Measurements from ENCODE around the gene TASP1. TPM values are rescaled to one million over a fixed set of nuclear protein-coding genes. Genes with fewer than 3 reads are reported as not detected.

Gene TASP1
- total and polyA plus RNA-seq, 10 of the 15 experiments (the other 5 are each of a cell fraction or from before 2014, with no cell fraction given) = 7.4 to 17.8 (median 10.5) TPM

DNA sequence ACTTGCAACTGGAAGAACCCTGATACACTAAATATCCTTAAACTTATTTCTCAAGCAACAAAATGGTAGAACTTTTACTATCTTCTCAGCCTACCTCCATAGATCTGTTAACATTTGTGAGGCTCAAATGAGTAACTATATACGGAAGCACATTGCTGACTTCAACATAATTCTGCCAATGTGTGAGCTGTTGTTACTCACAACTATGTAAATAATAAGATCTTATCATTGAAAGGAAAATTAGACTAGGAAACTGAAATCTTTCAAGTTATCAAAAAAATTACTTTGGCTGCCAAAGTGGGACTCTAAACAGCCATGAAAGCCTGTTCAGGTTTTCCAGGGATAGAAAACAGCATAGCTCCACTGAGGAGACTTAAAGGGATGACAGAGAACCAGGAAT lies 40.2 kb upstream of the TASP1 start (continued):
- TF ChIP-seq, protein P1, sequence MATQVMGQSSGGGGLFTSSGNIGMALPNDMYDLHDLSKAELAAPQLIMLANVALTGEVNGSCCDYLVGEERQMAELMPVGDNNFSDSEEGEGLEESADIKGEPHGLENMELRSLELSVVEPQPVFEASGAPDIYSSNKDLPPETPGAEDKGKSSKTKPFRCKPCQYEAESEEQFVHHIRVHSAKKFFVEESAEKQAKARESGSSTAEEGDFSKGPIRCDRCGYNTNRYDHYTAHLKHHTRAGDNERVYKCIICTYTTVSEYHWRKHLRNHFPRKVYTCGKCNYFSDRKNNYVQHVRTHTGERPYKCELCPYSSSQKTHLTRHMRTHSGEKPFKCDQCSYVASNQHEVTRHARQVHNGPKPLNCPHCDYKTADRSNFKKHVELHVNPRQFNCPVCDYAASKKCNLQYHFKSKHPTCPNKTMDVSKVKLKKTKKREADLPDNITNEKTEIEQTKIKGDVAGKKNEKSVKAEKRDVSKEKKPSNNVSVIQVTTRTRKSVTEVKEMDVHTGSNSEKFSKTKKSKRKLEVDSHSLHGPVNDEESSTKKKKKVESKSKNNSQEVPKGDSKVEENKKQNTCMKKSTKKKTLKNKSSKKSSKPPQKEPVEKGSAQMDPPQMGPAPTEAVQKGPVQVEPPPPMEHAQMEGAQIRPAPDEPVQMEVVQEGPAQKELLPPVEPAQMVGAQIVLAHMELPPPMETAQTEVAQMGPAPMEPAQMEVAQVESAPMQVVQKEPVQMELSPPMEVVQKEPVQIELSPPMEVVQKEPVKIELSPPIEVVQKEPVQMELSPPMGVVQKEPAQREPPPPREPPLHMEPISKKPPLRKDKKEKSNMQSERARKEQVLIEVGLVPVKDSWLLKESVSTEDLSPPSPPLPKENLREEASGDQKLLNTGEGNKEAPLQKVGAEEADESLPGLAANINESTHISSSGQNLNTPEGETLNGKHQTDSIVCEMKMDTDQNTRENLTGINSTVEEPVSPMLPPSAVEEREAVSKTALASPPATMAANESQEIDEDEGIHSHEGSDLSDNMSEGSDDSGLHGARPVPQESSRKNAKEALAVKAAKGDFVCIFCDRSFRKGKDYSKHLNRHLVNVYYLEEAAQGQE (IDR thresholded peaks at IDR 0.05; ENCODE audit: low read depth, low read length) = no peak
- no peak for TF ChIP-seq NR2F1 (conservative IDR thresholded peaks at IDR 0.05)

DNA sequence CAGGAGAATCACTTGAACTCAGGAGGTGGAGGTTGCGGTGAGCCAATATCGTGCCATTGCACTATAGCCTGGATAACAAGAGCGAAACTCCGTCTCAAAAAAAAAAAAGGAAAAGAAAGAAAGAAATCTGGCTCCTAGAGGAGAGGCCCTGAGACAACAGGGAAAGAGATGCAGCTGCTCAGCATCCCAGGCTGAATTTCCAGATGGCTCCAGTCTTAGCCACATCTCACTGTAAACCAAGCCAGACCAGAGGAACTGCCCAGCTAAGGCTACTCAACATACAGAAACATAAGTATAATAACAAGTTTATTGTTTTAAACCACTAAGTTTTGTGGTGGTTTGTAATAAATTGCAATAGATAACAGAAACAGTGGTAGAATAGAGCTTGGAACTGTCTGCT lies 38.5 kb upstream of the TASP1 start:
- Histone ChIP-seq H3K4me3 (no peak overlapping the region), H3K27me3 (replicated peaks in 1 of 2; ENCODE audit: control insufficient read depth in 2 of 2, insufficient read depth in 2 of 2, low read length in 1 of 2) (no peaks in the 10 kb centered on the region), H3K4me2 (ENCODE audit: control insufficient read depth, insufficient read depth) (no peak overlapping the region), H3K9ac (ENCODE audit: control insufficient read depth, insufficient read depth, low read length) (no peak overlapping the region), H3K36me3 (ENCODE audit: control insufficient read depth in 2 of 2, insufficient read depth in 2 of 2, low read length in 1 of 2) (no peaks in the 10 kb centered on the region), H3K79me2 (ENCODE audit: control insufficient read depth, insufficient read depth, low read length) (no peaks in the 10 kb centered on the region), H3K27ac (ENCODE audit: control insufficient read depth, insufficient read depth) (no peak overlapping the region), H3K4me1 (ENCODE audit: control insufficient read depth, insufficient read depth, low read length) (no peaks in the 10 kb centered on the region), H4K20me1 (ENCODE audit: control insufficient read depth, insufficient read depth) (no peaks in the 10 kb centered on the region), H3K9me3 (replicated peaks; ENCODE audit: control insufficient read depth, insufficient read depth, low read length) (no peaks in the 10 kb centered on the region; the same call in 2 of the 3 replicates), H2AFZ (ENCODE audit: control insufficient read depth, low read depth, low read length) (no peak overlapping the region)
- intact Hi-C loops (cut with micrococcal nuclease; ENCODE audit: unreplicated experiment) = no loop called here
- BruUV-seq (replicated peaks) = no TSS peak
- no peak for ATAC-seq
- POLR2A ChIA-PET = interaction anchor here (0.6 kb wide), 1 partner anchor 48 kb away, joined by 4 read pairs; no protein-coding TSS in a partner anchor
- RAD21 ChIA-PET (ENCODE audit: unreplicated experiment) = no interaction called here
- FAIRE-seq = no peak
- 100% methylated on average over 2 of the region's 4 CpGs for WGBS (ENCODE audit: insufficient coverage, insufficient replicate concordance, low lambda C conversion rate, missing lambda C conversion rate)
- in situ Hi-C loops (cut with MboI) = no loop called here
- SMC1A ChIA-PET (ENCODE audit: uncharacterized antibody, unreplicated experiment) = no interaction called here
- CTCF ChIA-PET = interaction anchor here (0.6 to 2.3 kb wide), 3 partner anchors 11 to 518 kb away, joined by 4 to 10 read pairs (median 5); no protein-coding TSS in a partner anchor
- TF ChIP-seq, protein P2, sequence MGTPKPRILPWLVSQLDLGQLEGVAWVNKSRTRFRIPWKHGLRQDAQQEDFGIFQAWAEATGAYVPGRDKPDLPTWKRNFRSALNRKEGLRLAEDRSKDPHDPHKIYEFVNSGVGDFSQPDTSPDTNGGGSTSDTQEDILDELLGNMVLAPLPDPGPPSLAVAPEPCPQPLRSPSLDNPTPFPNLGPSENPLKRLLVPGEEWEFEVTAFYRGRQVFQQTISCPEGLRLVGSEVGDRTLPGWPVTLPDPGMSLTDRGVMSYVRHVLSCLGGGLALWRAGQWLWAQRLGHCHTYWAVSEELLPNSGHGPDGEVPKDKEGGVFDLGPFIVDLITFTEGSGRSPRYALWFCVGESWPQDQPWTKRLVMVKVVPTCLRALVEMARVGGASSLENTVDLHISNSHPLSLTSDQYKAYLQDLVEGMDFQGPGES (IDR thresholded peaks at IDR 0.05) = no peak
- TF ChIP-seq, protein P3, sequence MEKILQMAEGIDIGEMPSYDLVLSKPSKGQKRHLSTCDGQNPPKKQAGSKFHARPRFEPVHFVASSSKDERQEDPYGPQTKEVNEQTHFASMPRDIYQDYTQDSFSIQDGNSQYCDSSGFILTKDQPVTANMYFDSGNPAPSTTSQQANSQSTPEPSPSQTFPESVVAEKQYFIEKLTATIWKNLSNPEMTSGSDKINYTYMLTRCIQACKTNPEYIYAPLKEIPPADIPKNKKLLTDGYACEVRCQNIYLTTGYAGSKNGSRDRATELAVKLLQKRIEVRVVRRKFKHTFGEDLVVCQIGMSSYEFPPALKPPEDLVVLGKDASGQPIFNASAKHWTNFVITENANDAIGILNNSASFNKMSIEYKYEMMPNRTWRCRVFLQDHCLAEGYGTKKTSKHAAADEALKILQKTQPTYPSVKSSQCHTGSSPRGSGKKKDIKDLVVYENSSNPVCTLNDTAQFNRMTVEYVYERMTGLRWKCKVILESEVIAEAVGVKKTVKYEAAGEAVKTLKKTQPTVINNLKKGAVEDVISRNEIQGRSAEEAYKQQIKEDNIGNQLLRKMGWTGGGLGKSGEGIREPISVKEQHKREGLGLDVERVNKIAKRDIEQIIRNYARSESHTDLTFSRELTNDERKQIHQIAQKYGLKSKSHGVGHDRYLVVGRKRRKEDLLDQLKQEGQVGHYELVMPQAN (conservative IDR thresholded peaks at IDR 0.05) = no peak
- no peak for TF ChIP-seq POLR2A (IDR thresholded peaks at IDR 0.05; ENCODE audit: low read depth, low read length)
- TF ChIP-seq SREBF2 (IDR thresholded peaks at IDR 0.05; ENCODE audit: low read length) = no peak
- no peak for TF ChIP-seq CHD2 (IDR thresholded peaks at IDR 0.05; ENCODE audit: borderline replicate concordance, low read depth, low read length)
- TF ChIP-seq BMI1 (IDR thresholded peaks at IDR 0.05; ENCODE audit: borderline replicate concordance) = no peak
- TF ChIP-seq PML (IDR thresholded peaks at IDR 0.05; ENCODE audit: low read length) = no peak
- TF ChIP-seq STAT3 (IDR thresholded peaks at IDR 0.05; ENCODE audit: low read depth, low read length) = no peak
- TF ChIP-seq, protein P4, sequence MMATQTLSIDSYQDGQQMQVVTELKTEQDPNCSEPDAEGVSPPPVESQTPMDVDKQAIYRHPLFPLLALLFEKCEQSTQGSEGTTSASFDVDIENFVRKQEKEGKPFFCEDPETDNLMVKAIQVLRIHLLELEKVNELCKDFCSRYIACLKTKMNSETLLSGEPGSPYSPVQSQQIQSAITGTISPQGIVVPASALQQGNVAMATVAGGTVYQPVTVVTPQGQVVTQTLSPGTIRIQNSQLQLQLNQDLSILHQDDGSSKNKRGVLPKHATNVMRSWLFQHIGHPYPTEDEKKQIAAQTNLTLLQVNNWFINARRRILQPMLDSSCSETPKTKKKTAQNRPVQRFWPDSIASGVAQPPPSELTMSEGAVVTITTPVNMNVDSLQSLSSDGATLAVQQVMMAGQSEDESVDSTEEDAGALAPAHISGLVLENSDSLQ (IDR thresholded peaks at IDR 0.05) = no peak
- TF ChIP-seq RB1 (IDR thresholded peaks at IDR 0.05; ENCODE audit: borderline replicate concordance) = no peak
- no peak for TF ChIP-seq BCL11A (IDR thresholded peaks at IDR 0.05; ENCODE audit: low read depth, low read length)
- TF ChIP-seq MXI1 (IDR thresholded peaks at IDR 0.05; ENCODE audit: low read depth, low read length) = no peak
- TF ChIP-seq TCF7 (IDR thresholded peaks at IDR 0.05; ENCODE audit: borderline replicate concordance) = no peak
- DNase-seq (ENCODE audit: low read depth, low spot score) = no peak

All from GM12878 (cell line).